Stimulated activated CD8-positive, alpha-beta memory T cell treated with anti-CD3 and anti-CD28 coated beads, Interleukin-4, amount 100 ng/mL, for 1 hour (primary cell): ENCODE data around the gene ESYT3.
A peak's percentile ranks its signal among the peaks of the same experiment; 100 is the strongest.
"Not testable (repeated sequence)": the region's sequence is repeated elsewhere in the genome, so short reads cannot be mapped to it uniquely, and the experiment has no call there.

Source experiments
- DNase-seq, 2 donors: peaks; one replicate each; pipeline ENCODE4 v3.0.0-alpha.2; 2020; ENCODE audit warnings: low read depth in 2 of 2, low spot score in 1 of 2

ESYT3 gene

GRCh38 chr3:138408751-138409570 is 25.5 kb upstream of the ESYT3 start:
- DNase-seq = no peak

- DNase-seq = no peak
These were observed 21.4 kb upstream of the ESYT3 start for GRCh38 chr3:138412821-138413551.

- DNase-seq = not testable (repeated sequence)
These were observed 18.2 kb upstream of the ESYT3 start for GRCh38 chr3:138416236-138416635.

GRCh38 chr3:138417559-138417982 is 16.8 kb upstream of the ESYT3 start:
- peak; percentile 21 to 37 for DNase-seq

- no peak for DNase-seq
These were observed 15.7 kb upstream of the ESYT3 start for GRCh38 chr3:138418601-138419206.

- no peak for DNase-seq
These were observed 11.1 kb upstream of the ESYT3 start for GRCh38 chr3:138423316-138423715.

GRCh38 chr3:138424323-138424722 is 10.1 kb upstream of the ESYT3 start:
- DNase-seq = no peak

GRCh38 chr3:138426211-138426610 is 8.2 kb upstream of the ESYT3 start:
- DNase-seq = no peak

- not testable (repeated sequence) for DNase-seq
These were observed 7.7 kb upstream of the ESYT3 start for GRCh38 chr3:138426754-138427153.

GRCh38 chr3:138429665-138430064 is 4.8 kb upstream of the ESYT3 start:
- no peak for DNase-seq

- DNase-seq = no peak
These were observed 1.7 kb upstream of the ESYT3 start for GRCh38 chr3:138432576-138433240.

- no peak for DNase-seq
These were observed 532 bp upstream of the ESYT3 start for GRCh38 chr3:138433892-138434275.

GRCh38 chr3:138434875-138435772 is 708 bp downstream of the ESYT3 start:
- DNase-seq = no peak

- DNase-seq = no peak
These were observed 1.4 kb downstream of the ESYT3 start for GRCh38 chr3:138435840-138436239.

- no peak for DNase-seq
These were observed 2.9 kb downstream of the ESYT3 start for GRCh38 chr3:138437281-138437680.

- no peak for DNase-seq
These were observed 4.5 kb downstream of the ESYT3 start for GRCh38 chr3:138438896-138439295.

GRCh38 chr3:138439646-138440045 is 5.2 kb downstream of the ESYT3 start:
- no peak for DNase-seq

- DNase-seq = no peak
These were observed 5.7 kb downstream of the ESYT3 start for GRCh38 chr3:138440121-138440521.

GRCh38 chr3:138440596-138440995 is 6.2 kb downstream of the ESYT3 start:
- no peak for DNase-seq

- DNase-seq = no peak
These were observed 6.8 kb downstream of the ESYT3 start for GRCh38 chr3:138441256-138441655.
